K562 (cell line): ENCODE measurements around the gene PCDHB8. TPM values are rescaled to one million over a fixed set of nuclear protein-coding genes. Genes with fewer than 3 reads are reported as not detected.
"Not testable (repeated sequence)": the region's sequence is repeated elsewhere in the genome, so short reads cannot be mapped to it uniquely, and the experiment has no call there.

Experiments
- ATAC-seq: fragments of 200-7000 bp; cut with Tn5 transposase; 3 replicates; pipeline ENCODE4 v1.9.1; 2020; ENCODE audit warnings: moderate library complexity
- BruUV-seq: library from RNA; stranded (reverse); fragments of 400-500 nt; replicated peaks from 2 replicates; lab custom pipeline; 2021; lab: Mats Ljungman, UMichigan
- CTCF ChIA-PET: fragments of 300-600 bp; formaldehyde crosslinking; extraction: SDS; loops from one replicate; lab custom pipeline; 2021; ENCODE audit warnings: low intra/inter-chr PET ratio; lab: Yijun Ruan, JAX
- POLR2A ChIA-PET: fragments of 300-600, 350-650 bp; sonication (Branson Sonifier 250); formaldehyde crosslinking; extraction: SDS; loops from one replicate; lab custom pipeline; 2021; ENCODE audit warnings: antibody characterized with exemption, inconsistent platforms; lab: Yijun Ruan, JAX
- DNase-seq, 4 experiments: peaks; one replicate each; pipeline versions ENCODE4 v3.0.0 to v3.0.0-alpha.2; 2011 to 2018; ENCODE audit warnings: low spot score in 3 of 4, mixed read lengths in 3 of 4; ENCODE audit errors: extremely low read depth in 1 of 4
- FAIRE-seq: peaks from 2 replicates; lab custom pipeline; 2011; peaks lifted over from hg19 to GRCh38; lab: Jason Lieb, UNC
- H2AFZ ChIP-seq: 2 replicates; pipeline ENCODE4 v1.6.0; 2011; ENCODE audit warnings: low read depth, low read length, control low read depth, inconsistent platforms
- H3K27ac ChIP-seq: fragments of 200-600 bp; 3 replicates; pipeline ENCODE4 v1.8.0; 2011; ENCODE audit warnings: low read depth, mild to moderate bottlenecking, control low read depth, inconsistent platforms, low read length, moderate library complexity, mixed read lengths; ENCODE audit errors: extremely low read depth
- H3K27me3 ChIP-seq, 2 experiments: fragments of 300-600 bp in 1 of 2; 2 replicates in 1 of 2; 3 replicates in 1 of 2; pipeline versions ENCODE4 v1.6.0 to v1.8.0; 2011; ENCODE audit warnings: inconsistent platforms in 2 of 2, low read length in 2 of 2, mild to moderate bottlenecking in 1 of 2, mixed read lengths in 1 of 2, moderate library complexity in 1 of 2; ENCODE audit not compliant: control insufficient read depth in 2 of 2, insufficient read depth in 2 of 2
- H3K36me3 ChIP-seq: fragments of 300-600 bp; 3 replicates; pipeline ENCODE4 v1.8.0; 2011; ENCODE audit warnings: mild to moderate bottlenecking, low read length, inconsistent platforms; ENCODE audit not compliant: control insufficient read depth, insufficient read depth
- H3K4me1 ChIP-seq, 2 experiments: fragments of 200-600 bp in 1 of 2; replicated peaks in 1 of 2; 2 replicates in 1 of 2; 3 replicates in 1 of 2; pipeline versions ENCODE4 v1.5.1 to v1.8.0; 2011; ENCODE audit warnings: inconsistent platforms in 2 of 2, low read length in 2 of 2, mild to moderate bottlenecking in 1 of 2, mixed read lengths in 1 of 2, moderate library complexity in 1 of 2; ENCODE audit not compliant: control insufficient read depth in 2 of 2, insufficient read depth in 2 of 2
- H3K4me2 ChIP-seq: 2 replicates; pipeline ENCODE4 v1.6.1; 2011; ENCODE audit warnings: low read length, control low read depth, inconsistent platforms, mixed read lengths; ENCODE audit not compliant: insufficient read depth
- H3K4me3 ChIP-seq: fragments of 200-600 bp; sonication (generic), shearing (Covaris generic); 2 replicates; pipeline ENCODE4 v1.5.1; 2016; ENCODE audit warnings: control low read depth, inconsistent platforms
- H3K79me2 ChIP-seq: fragments of 200-600 bp; 3 replicates; pipeline ENCODE4 v1.8.0; 2011; ENCODE audit warnings: low read length, inconsistent platforms; ENCODE audit not compliant: control insufficient read depth, insufficient read depth
- H3K9ac ChIP-seq, 2 experiments: 2 replicates each; pipeline versions ENCODE4 v1.6.0 to v1.6.1; 2011; ENCODE audit warnings: low read depth in 2 of 2, low read length in 2 of 2, control low read depth in 1 of 2, inconsistent platforms in 1 of 2, mild to moderate bottlenecking in 1 of 2, mixed read lengths in 1 of 2; ENCODE audit not compliant: insufficient read depth in 1 of 2
- H3K9me1 ChIP-seq: one replicate; pipeline ENCODE4 v1.6.0; 2011; ENCODE audit warnings: inconsistent platforms, mild to moderate bottlenecking, low read length, moderate library complexity; ENCODE audit not compliant: control insufficient read depth, insufficient read depth
- H3K9me3 ChIP-seq: replicated peaks from 2 replicates; pipeline ENCODE4 v1.5.1; 2011; ENCODE audit warnings: low read depth, low read length, inconsistent platforms; ENCODE audit not compliant: control insufficient read depth, insufficient read depth
- H4K20me1 ChIP-seq: replicated peaks from 2 replicates; pipeline ENCODE4 v1.6.1; 2011; ENCODE audit warnings: low read length, inconsistent platforms, mixed read lengths; ENCODE audit not compliant: control insufficient read depth, insufficient read depth
- ARID4B ChIP-seq: sonication (generic); formaldehyde crosslinking; IDR thresholded peaks from 2 replicates; pipeline ENCODE4 v1.8.0; 2022; ENCODE audit warnings: mild to moderate bottlenecking, missing genetic modification reagents
- CTCF ChIP-seq, 3 experiments: IDR thresholded peaks in 2 of 3; conservative IDR thresholded peaks in 1 of 3; 2 replicates each; pipeline ENCODE4 v1.5.1; 2011 to 2012; ENCODE audit warnings: low read length in 3 of 3, mild to moderate bottlenecking in 3 of 3, control low read depth in 2 of 3, improper control_type of control experiment in 1 of 3, inconsistent platforms in 1 of 3, low read depth in 1 of 3, mixed read lengths in 1 of 3, moderate library complexity in 1 of 3; ENCODE audit not compliant: insufficient read depth in 2 of 3
- RAD21 ChIP-seq, 2 experiments: fragments of 250-450 bp in 1 of 2; fragments of 450-650 bp in 1 of 2; sonication (Bioruptor Pico) in 1 of 2; formaldehyde crosslinking in 1 of 2; IDR thresholded peaks in 1 of 2; conservative IDR thresholded peaks in 1 of 2; 2 replicates each; pipeline versions ENCODE4 v1.4.0 to v1.8.0; 2020 to 2022; ENCODE audit warnings: mild to moderate bottlenecking in 2 of 2, moderate library complexity in 1 of 2
- SMARCA4 ChIP-seq: fragments of 450-650 bp; IDR thresholded peaks from 2 replicates; pipeline ENCODE4 v1.6.1; 2016
- WGBS: fragments of 100-300 bp; shearing (Covaris generic); methylation state at CpG from one replicate; pipeline ENCODE4 v1.1.6; 2016; ENCODE audit warnings: low coverage, mixed read lengths; ENCODE audit not compliant: insufficient coverage; ENCODE audit errors: missing lambda C conversion rate; 5-methylcytosine and 5-hydroxymethylcytosine counted together
- in situ Hi-C: fragments of 300-500 bp; cut with MboI; formaldehyde crosslinking; loops from 4 replicates; pipeline ENCODE4 v1.15.0; 2018; ENCODE audit warnings: inconsistent platforms, mixed read lengths
- intact Hi-C: fragments of 100-400 bp; cut with micrococcal nuclease; formaldehyde crosslinking; loops from 2 replicates; pipeline ENCODE4 v1.14.2; 2022
- polyA plus RNA-seq, 8 experiments: library from polyadenylated mRNA; depleted of rRNA in 4 of 8; stranded (reverse) in 5 of 8; unstranded in 3 of 8; fragments of >200 nt; fragmentation: Nextera tagmentation in 2 of 8; fragmentation: Illumina TruSeq in 1 of 8; extraction: Ambion mirVana in 2 of 8; extraction: Trizol in 1 of 8; gene quantifications; 2 replicates each; pipeline versions ENCODE4 v1.2.1 to v1.2.3, GENCODE V29; 2011 to 2014; ENCODE audit warnings: inconsistent platforms in 1 of 8, missing spikeins in 1 of 8
- total RNA-seq, 7 experiments: library from RNA; depleted of rRNA in 6 of 7; stranded (reverse); fragments of >200 nt in 6 of 7; fragmentation: Illumina TruSeq in 2 of 7; extraction: Trizol in 2 of 7; gene quantifications; 2 replicates each; pipeline versions ENCODE4 v1.2.1 to v1.2.3, GENCODE V29; 2011 to 2021; ENCODE audit warnings: low replicate concordance in 1 of 7

Gene PCDHB8
- total and polyA plus RNA-seq, 9 of the 15 experiments (the other 6 are each of a cell fraction or from before 2014, with no cell fraction given), result not detected

- H3K9me1 ChIP-seq, H3K9me3 ChIP-seq, H2AFZ ChIP-seq, POLR2A ChIA-PET, H3K4me2 ChIP-seq, H4K20me1 ChIP-seq, H3K27me3 ChIP-seq, DNase-seq, FAIRE-seq, H3K4me3 ChIP-seq, H3K36me3 ChIP-seq, intact Hi-C loops, H3K4me1 ChIP-seq, ATAC-seq, H3K79me2 ChIP-seq, H3K27ac ChIP-seq, BruUV-seq, CTCF ChIA-PET, in situ Hi-C loops, H3K9ac ChIP-seq: not testable (repeated sequence)
- WGBS, result 3% methylated on average over 21 of the region's 69 CpGs
Measured at GRCh38 chr5:141184117-141184855, 6.7 kb downstream of the PCDHB8 start.

GRCh38 chr5:141186897-141187512, 9.4 kb downstream of the PCDHB8 start, which contains the start of gene PCDHB9:
Gene PCDHB9 (plus strand): TSS chr5:141187161. CDS start chr5:141187319, 158 bp downstream.
- BruUV-seq, result no TSS peak
- H2AFZ ChIP-seq, result 0 out of 2 replicates have a peak within 1 kb of the TSS, but pooled peaks have one; percentile 40
- peak; percentile 13 to 37 (median 17) for DNase-seq
- H3K9ac ChIP-seq, result no peak within 1 kb of the TSS
- no peaks in the 10 kb centered on the region; a peak in 1 of 5 replicates for H3K27me3 ChIP-seq
- no peak within 1 kb of the TSS for H3K27ac ChIP-seq
- ATAC-seq, result peak; percentile 61; the same call in 2 of the 3 replicates
- ChIA-PET CTCF (no interaction called here), POLR2A (no interaction called here)
- H3K9me3 ChIP-seq, result no peaks in the 10 kb centered on the region
- intact Hi-C loops, result loop anchor here (1.0 kb wide), 1 partner anchor 12 kb away; no protein-coding TSS in a partner anchor
- in situ Hi-C loops, result no loop called here
- no peaks in the 10 kb centered on the region for H3K4me1 ChIP-seq
- H4K20me1 ChIP-seq, result no peaks in the 10 kb centered on the region
- H3K36me3 ChIP-seq, result no peaks in the 10 kb centered on the region
- H3K9me1 ChIP-seq, result no peaks in the 10 kb centered on the region
- no peak within 1 kb of the TSS for H3K4me3 ChIP-seq
- no peak within 1 kb of the TSS for H3K4me2 ChIP-seq
- WGBS, result 7% methylated on average over 9 of the region's 9 CpGs
- H3K79me2 ChIP-seq, result no peaks in the 10 kb centered on the region
- FAIRE-seq, result peak; percentile 67
- TF ChIP-seq RAD21 (CRISPR knock-in tag; conservative IDR thresholded peaks at IDR 0.05 in 1 of 2, IDR thresholded peaks at IDR 0.05 in 1 of 2) (0 out of 4 replicates have a peak, but pooled peaks of 1 of the 2 experiments have one; percentile 11), ARID4B (CRISPR knock-in tag) (no peak), SMARCA4 (0 out of 2 replicates have a peak, but pooled peaks have one; percentile 15), CTCF (IDR thresholded peaks at IDR 0.05 in 2 of 3, conservative IDR thresholded peaks at IDR 0.05 in 1 of 3; ENCODE audit: insufficient read depth in 2 of 3, low read depth in 1 of 3, low read length in 3 of 3) (peak; percentile 48 to 62 (median 62); a peak in 5 of 6 replicates)
